ENCODE measurements around the gene ZBTB42. TPM values are rescaled to one million over a fixed set of nuclear protein-coding genes. Genes with fewer than 3 reads are reported as not detected.

The ZBTB42 gene
- total RNA-seq, 1 donor from 2014 or later: 6.1 TPM

DNA sequence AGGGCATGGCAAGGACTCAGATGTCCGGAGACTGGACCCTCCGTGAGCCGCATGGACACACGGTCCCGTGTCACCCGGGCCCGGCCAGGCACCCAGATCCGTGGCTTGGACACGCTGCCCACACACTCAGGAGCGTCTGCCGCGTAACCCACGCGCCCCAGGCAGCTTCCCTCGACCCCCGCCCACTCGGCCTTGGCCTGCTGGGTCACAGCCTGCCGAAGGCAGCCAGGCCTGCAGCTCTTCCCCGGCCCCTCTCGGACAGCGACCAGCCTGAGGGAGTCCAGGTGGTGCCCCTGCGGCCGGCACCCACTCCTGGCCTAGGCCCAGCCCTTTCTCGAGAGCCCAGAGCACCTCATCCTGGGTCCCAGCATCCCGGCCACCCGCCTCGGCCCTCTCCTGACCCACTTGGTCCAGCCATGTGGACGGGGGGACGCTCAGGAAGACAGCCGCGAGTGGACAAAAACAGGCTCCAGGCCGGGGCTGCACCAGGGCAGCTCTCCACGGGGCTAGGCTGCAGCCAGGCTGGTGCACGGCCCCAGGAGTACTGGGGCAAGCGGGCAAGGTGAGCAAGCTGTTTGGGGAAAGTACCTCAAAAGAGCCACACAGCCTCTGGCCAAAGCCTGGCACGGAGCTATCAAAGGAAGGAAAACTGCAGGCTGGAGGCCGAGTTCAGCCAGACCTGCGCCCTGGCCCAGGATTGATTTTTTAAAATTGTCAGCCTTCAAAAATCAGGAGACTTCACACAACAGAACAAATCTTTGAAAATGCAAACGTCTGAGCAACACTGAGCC is 11.8 kb upstream of the ZBTB42 start:
- no peak overlapping the region for H3K4me3 Mint-ChIP-seq
- intact Hi-C loops (cut with micrococcal nuclease): no loop called here
- no peak for DNase-seq (ENCODE audit: low spot score)
- peaks cover 8% of the 10 kb centered on the region for H3K4me1 Mint-ChIP-seq (ENCODE audit: low read depth)
- peaks cover 5% of the 10 kb centered on the region for H3K36me3 Mint-ChIP-seq (ENCODE audit: low read depth)
- H3K27ac Mint-ChIP-seq: no peak overlapping the region
- no peaks in the 10 kb centered on the region for H3K9me3 Mint-ChIP-seq
- H3K27me3 Mint-ChIP-seq (ENCODE audit: insufficient read depth): no peaks in the 10 kb centered on the region

GRCh38 chr14:104789752-104790743 is 10.9 kb upstream of the ZBTB42 start:
- H3K4me1 Mint-ChIP-seq (ENCODE audit: low read depth): peaks cover 14% of the 10 kb centered on the region
- H3K27me3 Mint-ChIP-seq (ENCODE audit: insufficient read depth): no peaks in the 10 kb centered on the region
- DNase-seq (ENCODE audit: low spot score): no peak
- no peaks in the 10 kb centered on the region for H3K9me3 Mint-ChIP-seq
- intact Hi-C loops (cut with micrococcal nuclease): loop anchor here (10.0 kb wide), 1 partner anchor 525 kb away; the partner anchor contains the start of gene PACS2
- peaks cover 8% of the 10 kb centered on the region for H3K36me3 Mint-ChIP-seq (ENCODE audit: low read depth)
- no peak overlapping the region for H3K27ac Mint-ChIP-seq
- H3K4me3 Mint-ChIP-seq: no peak overlapping the region

DNA sequence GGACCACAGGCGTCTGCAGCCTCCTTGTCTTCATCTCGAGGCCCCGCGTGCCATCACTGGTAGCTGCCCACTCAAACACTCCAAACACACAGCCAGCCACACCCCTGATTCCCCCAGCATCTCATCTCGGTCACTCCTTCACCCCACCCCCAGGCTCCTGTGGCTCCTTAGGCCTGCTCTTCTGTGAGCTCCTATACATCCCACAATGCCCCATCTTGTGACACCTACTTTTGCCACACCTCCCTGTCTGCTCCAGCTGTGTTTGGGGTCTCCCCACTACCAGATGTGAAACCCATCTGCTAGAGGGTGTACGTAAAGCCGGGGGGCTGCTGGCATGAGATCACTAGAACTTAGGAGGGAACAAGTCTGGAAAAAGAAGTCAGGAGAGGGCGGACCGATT is 9.5 kb upstream of the ZBTB42 start:
- H3K27ac Mint-ChIP-seq: no peak overlapping the region
- no peaks in the 10 kb centered on the region for H3K9me3 Mint-ChIP-seq
- intact Hi-C loops (cut with micrococcal nuclease): loop anchor here (10.0 kb wide), 1 partner anchor 523 kb away; the partner anchor contains the start of gene PACS2
- H3K4me1 Mint-ChIP-seq (ENCODE audit: low read depth): peaks cover 18% of the 10 kb centered on the region
- H3K27me3 Mint-ChIP-seq (ENCODE audit: insufficient read depth): no peaks in the 10 kb centered on the region
- DNase-seq (ENCODE audit: low spot score): no peak
- peaks cover 8% of the 10 kb centered on the region for H3K36me3 Mint-ChIP-seq (ENCODE audit: low read depth)
- H3K4me3 Mint-ChIP-seq: peak overlapping the region; percentile 49

DNA sequence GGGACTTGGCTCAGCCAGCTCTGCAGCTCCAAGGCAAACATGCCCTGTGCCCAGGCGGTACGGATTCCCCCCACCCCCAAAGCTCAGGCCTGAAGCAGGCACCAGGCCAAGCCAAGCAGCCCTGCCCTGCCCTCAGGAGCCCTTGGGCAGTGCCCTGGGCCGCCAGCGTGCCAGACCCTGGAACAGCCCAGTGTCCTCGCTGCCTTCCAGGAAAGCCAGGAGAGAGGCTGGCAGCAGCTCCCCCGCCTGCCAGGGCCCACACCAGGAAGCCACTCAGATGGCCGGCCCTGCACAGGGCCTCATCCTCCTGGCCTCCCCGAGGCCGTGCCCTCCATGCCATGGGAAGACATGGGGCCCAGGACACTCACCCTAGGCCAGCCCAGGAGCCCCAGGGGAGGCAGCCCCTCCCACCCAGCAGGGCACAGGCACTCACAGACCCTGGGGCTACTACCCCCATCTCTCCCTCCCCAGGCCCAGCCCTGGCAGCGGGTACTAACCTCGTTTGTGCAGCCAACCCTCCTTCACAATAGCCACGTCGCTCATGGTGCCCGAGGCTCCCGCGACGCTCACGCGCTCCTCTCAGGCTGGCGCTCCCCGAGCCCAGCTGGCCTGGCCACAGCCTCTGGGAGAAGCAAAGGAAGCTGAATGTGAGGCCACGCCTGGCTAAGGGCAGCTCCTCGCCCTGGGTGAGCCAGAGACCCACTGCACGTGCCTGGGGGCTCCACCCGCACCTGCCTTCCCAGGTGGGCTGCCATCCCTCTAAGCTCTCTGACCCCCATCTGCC is 8.6 kb upstream of the ZBTB42 start:
- Mint-ChIP-seq H3K4me1 (ENCODE audit: low read depth) (peaks cover 19% of the 10 kb centered on the region), H3K27me3 (ENCODE audit: insufficient read depth) (no peaks in the 10 kb centered on the region), H3K4me3 (no peak overlapping the region), H3K9me3 (no peaks in the 10 kb centered on the region), H3K27ac (no peak overlapping the region), H3K36me3 (ENCODE audit: low read depth) (peaks cover 8% of the 10 kb centered on the region)
- no peak for DNase-seq (ENCODE audit: low spot score)
- intact Hi-C loops (cut with micrococcal nuclease): loop anchor here (10.0 kb wide), 1 partner anchor 523 kb away; the partner anchor contains the start of gene PACS2

- intact Hi-C loops (cut with micrococcal nuclease): loop anchor here (10.0 kb wide), 1 partner anchor 522 kb away; the partner anchor contains the start of gene PACS2
- H3K4me3 Mint-ChIP-seq: peak overlapping the region; percentile 89
Measured at GRCh38 chr14:104792945-104793702, 7.8 kb upstream of the ZBTB42 start.

GRCh38 chr14:104793703-104793959 is 7.3 kb upstream of the ZBTB42 start:
- intact Hi-C loops (cut with micrococcal nuclease): loop anchor here (10.0 kb wide), 1 partner anchor 521 kb away; the partner anchor contains the start of gene PACS2
- H3K4me1 Mint-ChIP-seq (ENCODE audit: low read depth): peaks cover 22% of the 10 kb centered on the region
- H3K36me3 Mint-ChIP-seq (ENCODE audit: low read depth): peaks cover 8% of the 10 kb centered on the region
- no peaks in the 10 kb centered on the region for H3K9me3 Mint-ChIP-seq
- H3K4me3 Mint-ChIP-seq: peak overlapping the region; percentile 89
- H3K27me3 Mint-ChIP-seq (ENCODE audit: insufficient read depth): peaks cover 3% of the 10 kb centered on the region
- DNase-seq (ENCODE audit: low spot score): no peak
- H3K27ac Mint-ChIP-seq: peak overlapping the region; percentile 65

More at GRCh38 chr14:104792945-104793702, 7.8 kb upstream of the ZBTB42 start:
- Mint-ChIP-seq H3K27ac (peak overlapping the region; percentile 65), H3K36me3 (ENCODE audit: low read depth) (peaks cover 8% of the 10 kb centered on the region), H3K9me3 (no peaks in the 10 kb centered on the region), H3K27me3 (ENCODE audit: insufficient read depth) (no peaks in the 10 kb centered on the region), H3K4me1 (ENCODE audit: low read depth) (peaks cover 19% of the 10 kb centered on the region)
- DNase-seq (ENCODE audit: low spot score): no peak

DNA sequence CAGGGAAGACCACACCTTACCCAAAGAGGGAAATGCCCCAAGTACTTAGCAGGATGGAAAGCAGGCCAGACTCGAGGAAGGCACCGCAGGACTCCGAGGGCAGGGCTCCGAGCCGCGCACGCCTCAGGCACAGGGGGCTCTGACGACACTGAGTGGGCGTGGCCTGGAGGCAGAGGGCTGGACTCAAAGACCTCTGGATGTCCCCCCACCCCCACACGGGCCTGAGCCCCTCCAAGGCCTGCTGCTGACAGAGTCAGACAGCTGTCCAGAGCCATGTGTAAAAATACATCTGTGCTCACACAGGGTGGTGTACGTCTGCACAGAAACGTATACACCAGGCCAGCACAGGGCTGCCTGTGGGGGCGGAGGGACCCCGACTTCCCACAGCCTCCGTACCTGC is 6.8 kb upstream of the ZBTB42 start:
- peak overlapping the region; percentile 83 for H3K27ac Mint-ChIP-seq
- intact Hi-C loops (cut with micrococcal nuclease): loop anchor here (10.0 kb wide), 1 partner anchor 521 kb away; the partner anchor contains the start of gene PACS2
- peak overlapping the region; percentile 89 for H3K4me3 Mint-ChIP-seq
- peaks cover 8% of the 10 kb centered on the region for H3K27me3 Mint-ChIP-seq (ENCODE audit: insufficient read depth)
- peaks cover 8% of the 10 kb centered on the region for H3K36me3 Mint-ChIP-seq (ENCODE audit: low read depth)
- peak; percentile 19 for DNase-seq (ENCODE audit: low spot score)
- no peaks in the 10 kb centered on the region for H3K9me3 Mint-ChIP-seq
- peaks cover 26% of the 10 kb centered on the region for H3K4me1 Mint-ChIP-seq (ENCODE audit: low read depth)

DNA sequence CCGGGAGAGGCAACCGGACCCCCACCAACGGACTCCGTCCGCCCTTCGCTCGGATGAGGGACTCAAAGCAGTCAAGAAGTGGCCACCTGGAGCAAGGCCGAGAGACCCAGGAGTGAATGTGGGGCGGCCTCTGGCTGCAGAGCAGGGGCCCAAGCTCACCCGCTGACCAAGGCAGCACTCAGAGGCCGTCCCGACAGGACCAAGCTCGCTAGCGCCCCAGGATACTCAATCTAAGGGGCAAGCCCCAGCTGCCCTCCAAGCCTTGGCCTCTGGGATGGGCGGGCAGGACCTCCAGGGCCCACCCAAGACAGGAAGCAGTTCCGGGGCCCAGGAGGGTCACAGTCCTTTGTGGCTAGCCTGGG is 6.3 kb upstream of the ZBTB42 start:
- DNase-seq (ENCODE audit: low spot score): no peak
- Mint-ChIP-seq H3K4me1 (ENCODE audit: low read depth) (peaks cover 30% of the 10 kb centered on the region), H3K9me3 (no peaks in the 10 kb centered on the region), H3K36me3 (ENCODE audit: low read depth) (peaks cover 8% of the 10 kb centered on the region), H3K27ac (peak overlapping the region; percentile 83), H3K27me3 (ENCODE audit: insufficient read depth) (peaks cover 10% of the 10 kb centered on the region), H3K4me3 (peak overlapping the region; percentile 89)
- intact Hi-C loops (cut with micrococcal nuclease): loop anchor here (10.0 kb wide), 1 partner anchor 520 kb away; the partner anchor contains the start of gene PACS2

DNA sequence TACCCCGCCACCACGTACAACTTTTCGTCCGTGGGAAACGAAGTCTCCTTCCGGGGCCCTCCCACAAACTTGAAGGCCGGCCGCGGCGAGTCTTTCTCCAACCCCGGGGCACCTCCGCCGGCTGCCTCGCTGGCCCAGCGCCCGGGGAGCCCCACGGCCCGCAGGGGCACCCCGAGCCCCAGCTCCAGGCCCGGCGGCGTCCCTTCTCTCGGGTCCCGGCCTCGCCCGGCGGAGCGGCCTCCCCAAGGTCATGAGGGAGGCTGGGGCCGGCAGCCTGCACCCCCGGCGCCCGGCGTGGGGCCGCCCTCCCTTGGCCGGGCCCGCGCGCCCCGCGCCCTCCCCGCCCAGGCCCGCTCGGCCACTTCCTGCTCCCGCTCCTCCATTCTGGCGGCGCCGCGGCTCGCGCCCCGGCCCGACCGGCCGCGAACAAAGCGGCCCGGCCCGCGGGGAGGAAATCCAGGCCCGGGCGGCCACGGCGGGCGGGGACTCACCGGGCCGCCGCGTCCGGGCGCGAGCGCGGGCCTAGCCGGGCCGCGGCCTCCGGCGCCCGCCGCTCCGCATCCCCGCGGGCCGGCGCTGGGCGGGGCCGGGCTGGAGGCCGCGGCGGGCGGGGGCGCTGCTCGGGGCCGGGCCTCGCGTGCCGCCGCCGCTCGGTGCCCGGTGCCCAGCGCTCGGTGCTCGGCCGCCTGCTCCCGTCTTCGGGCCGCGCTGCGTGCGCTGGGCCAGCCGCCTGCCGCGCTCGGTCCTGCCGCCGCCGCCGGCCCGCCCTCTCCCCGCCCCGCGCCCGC is 5.7 kb upstream of the ZBTB42 start, which contains the start of gene AKT1:
AKT1 (minus strand) TSS at position 756 of the 788 bp plus-strand sequence. CDS start 3,105 bp downstream, outside the sequence.
- intact Hi-C loops (cut with micrococcal nuclease): loop anchor here (10.0 kb wide), 1 partner anchor 520 kb away; the partner anchor contains the start of gene PACS2
- Mint-ChIP-seq H3K9me3 (no peaks in the 10 kb centered on the region), H3K4me1 (ENCODE audit: low read depth) (peaks cover 30% of the 10 kb centered on the region), H3K27me3 (ENCODE audit: insufficient read depth) (peaks cover 10% of the 10 kb centered on the region), H3K4me3 (peak within 1 kb of the TSS; percentile 89), H3K27ac (peak within 1 kb of the TSS; percentile 83), H3K36me3 (ENCODE audit: low read depth) (peaks cover 8% of the 10 kb centered on the region)
- peak; percentile 26 for DNase-seq (ENCODE audit: low spot score)

DNA sequence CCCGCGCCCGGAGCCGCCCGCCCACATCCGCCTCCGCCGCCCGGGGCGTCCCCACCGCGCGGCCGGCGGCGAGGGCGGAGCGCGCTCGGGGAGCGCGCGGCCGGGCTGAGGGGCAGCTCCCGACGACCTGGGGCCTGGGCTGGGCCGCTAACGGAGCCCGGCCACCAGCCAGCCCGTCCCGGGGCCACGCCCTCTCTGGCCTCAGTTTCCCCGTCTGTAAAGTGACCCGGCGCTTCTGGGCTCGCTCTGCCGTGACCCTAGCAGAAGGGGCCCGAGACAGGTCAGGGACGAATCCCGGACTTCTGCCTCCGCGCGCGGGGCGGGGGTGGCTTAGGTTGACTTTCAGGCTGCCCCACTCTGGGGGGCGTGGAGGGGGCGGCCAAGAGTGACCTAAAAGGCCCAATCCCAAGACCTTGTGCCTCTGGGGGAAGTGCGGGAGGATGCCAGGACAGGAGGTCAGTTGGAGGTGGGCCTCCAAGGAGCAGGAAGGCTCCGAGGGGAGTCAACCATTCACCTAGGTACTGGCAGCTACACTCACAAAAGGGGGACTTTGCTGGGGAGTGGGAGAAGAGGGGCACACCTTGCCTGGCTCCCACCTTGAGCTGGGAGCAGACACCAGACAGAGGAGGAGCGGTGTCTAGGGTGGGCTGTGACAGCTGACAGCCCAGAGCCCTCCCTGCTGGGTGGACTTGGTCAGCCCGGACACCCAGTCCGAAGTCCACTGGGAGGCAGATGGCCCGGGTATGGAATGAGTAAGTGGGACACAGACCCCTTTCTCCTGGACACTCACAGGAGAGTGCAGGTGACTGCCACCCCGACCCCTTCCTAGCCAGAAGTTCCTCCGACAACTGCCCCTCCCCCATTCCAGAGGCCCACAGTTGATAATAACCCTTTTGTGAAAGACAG is 4.9 kb upstream of the ZBTB42 start:
- intact Hi-C loops (cut with micrococcal nuclease): loop anchor here (10.0 kb wide), 1 partner anchor 519 kb away; the partner anchor contains the start of gene PACS2
- Mint-ChIP-seq H3K4me1 (ENCODE audit: low read depth) (peaks cover 30% of the 10 kb centered on the region), H3K4me3 (peak overlapping the region; percentile 75), H3K27me3 (ENCODE audit: insufficient read depth) (peaks cover 10% of the 10 kb centered on the region), H3K27ac (peak overlapping the region; percentile 58), H3K9me3 (no peaks in the 10 kb centered on the region), H3K36me3 (ENCODE audit: low read depth) (peaks cover 8% of the 10 kb centered on the region)
- peak; percentile 40 for DNase-seq (ENCODE audit: low spot score)
